K562 (cell line): ENCODE measurements around the gene PRR36. TPM values are rescaled to one million over a fixed set of nuclear protein-coding genes. Genes with fewer than 3 reads are reported as not detected.

ENCODE experiments used
- ARHGAP35 ChIP-seq: fragments of 450-650 bp; IDR thresholded peaks from 2 replicates; pipeline ENCODE4 v1.6.1; 2018; ENCODE audit not compliant: partially characterized antibody
- GABPB2 ChIP-seq: fragments of 250-450 bp; sonication (Bioruptor Pico); conservative IDR thresholded peaks from 2 replicates; pipeline ENCODE4 v1.5.1; 2021; ENCODE audit warnings: mild to moderate bottlenecking
- HDAC6 ChIP-seq: IDR thresholded peaks from 2 replicates; pipeline ENCODE4 v1.6.1; 2012; ENCODE audit warnings: low read depth, mild to moderate bottlenecking, control low read depth, inconsistent platforms, low read length, moderate library complexity
- KLF16 ChIP-seq: IDR thresholded peaks from 2 replicates; pipeline ENCODE4 v1.6.1; 2016; ENCODE audit warnings: antibody characterized with exemption
- L3MBTL2 ChIP-seq: fragments of 450-650 bp; IDR thresholded peaks from 2 replicates; pipeline ENCODE4 v1.6.1; 2016; ENCODE audit warnings: mild to moderate bottlenecking, moderate library complexity
- MAZ ChIP-seq, 2 experiments: fragments of 450-650 bp in 1 of 2; sonication (generic) in 1 of 2; formaldehyde crosslinking; IDR thresholded peaks in 1 of 2; conservative IDR thresholded peaks in 1 of 2; 2 replicates each; pipeline versions ENCODE4 v1.4.0 to v1.5.0; 2020; ENCODE audit warnings: mild to moderate bottlenecking in 1 of 2, missing genetic modification reagents in 1 of 2
- MCM7 ChIP-seq, 2 experiments: fragments of 450-650 bp; IDR thresholded peaks; 2 replicates each; pipeline ENCODE4 v1.6.1; 2016 to 2018
- MTA3 ChIP-seq: fragments of 450-650 bp; formaldehyde crosslinking; IDR thresholded peaks from 2 replicates; pipeline ENCODE4 v1.6.1; 2017; ENCODE audit warnings: mild to moderate bottlenecking, borderline replicate concordance
- NFE2 ChIP-seq: IDR thresholded peaks from 2 replicates; pipeline ENCODE4 v1.6.1; 2014; ENCODE audit warnings: antibody characterized with exemption, low read depth
- SRSF3 ChIP-seq: fragments of 200-400 bp; formaldehyde crosslinking; IDR thresholded peaks from 2 replicates; pipeline ENCODE4 v1.6.1; 2016; ENCODE audit warnings: mild to moderate bottlenecking, low read length, moderate library complexity; ENCODE audit not compliant: insufficient read depth
- TEAD2 ChIP-seq: fragments of 450-650 bp; IDR thresholded peaks from 2 replicates; pipeline ENCODE4 v1.6.1; 2016; ENCODE audit warnings: missing genetic modification characterization, control low read depth, missing compliant biosample characterization
- THRB ChIP-seq: fragments of 450-650 bp; formaldehyde crosslinking; conservative IDR thresholded peaks from 2 replicates; pipeline ENCODE4 v1.4.0; 2022; ENCODE audit warnings: mild to moderate bottlenecking, missing genetic modification characterization
- TSHZ1 ChIP-seq: fragments of 250-450 bp; sonication (Bioruptor Pico); IDR thresholded peaks from 2 replicates; pipeline ENCODE4 v1.4.0; 2020; ENCODE audit warnings: mild to moderate bottlenecking, moderate library complexity
- ZFX ChIP-seq: sonication (generic); formaldehyde crosslinking; IDR thresholded peaks from 2 replicates; pipeline ENCODE4 v1.8.0; 2022; ENCODE audit warnings: mild to moderate bottlenecking, missing genetic modification reagents, moderate library complexity
- ZNF143 ChIP-seq: sonication (generic); formaldehyde crosslinking; IDR thresholded peaks from 2 replicates; pipeline ENCODE4 v1.9.0; 2022; ENCODE audit warnings: mild to moderate bottlenecking, missing genetic modification reagents
- ZNF184 ChIP-seq: sonication (generic); formaldehyde crosslinking; IDR thresholded peaks from 2 replicates; pipeline ENCODE4 v1.5.0; 2020; ENCODE audit warnings: missing genetic modification reagents
- ZNF239 ChIP-seq: fragments of 250-450 bp; sonication (Bioruptor Pico); IDR thresholded peaks from 2 replicates; pipeline ENCODE4 v1.4.0; 2020; ENCODE audit warnings: mild to moderate bottlenecking
- polyA plus RNA-seq, 8 experiments: library from polyadenylated mRNA; depleted of rRNA in 4 of 8; stranded (reverse) in 5 of 8; unstranded in 3 of 8; fragments of >200 nt; fragmentation: Nextera tagmentation in 2 of 8; fragmentation: Illumina TruSeq in 1 of 8; extraction: Ambion mirVana in 2 of 8; extraction: Trizol in 1 of 8; gene quantifications; 2 replicates each; pipeline versions ENCODE4 v1.2.1 to v1.2.3, GENCODE V29; 2011 to 2014; ENCODE audit warnings: inconsistent platforms in 1 of 8, missing spikeins in 1 of 8
- total RNA-seq, 7 experiments: library from RNA; depleted of rRNA in 6 of 7; stranded (reverse); fragments of >200 nt in 6 of 7; fragmentation: Illumina TruSeq in 2 of 7; extraction: Trizol in 2 of 7; gene quantifications; 2 replicates each; pipeline versions ENCODE4 v1.2.1 to v1.2.3, GENCODE V29; 2011 to 2021; ENCODE audit warnings: low replicate concordance in 1 of 7
- TF ChIP-seq, protein P1 (sequence below): IDR thresholded peaks from 3 replicates; pipeline ENCODE4 v1.6.1; 2011; ENCODE audit warnings: borderline replicate concordance, mild to moderate bottlenecking, moderate library complexity; ENCODE audit not compliant: insufficient read length; ENCODE audit errors: extremely low read depth

PRR36 gene
- total and polyA plus RNA-seq, 9 of the 15 experiments (the other 6 are each of a cell fraction or from before 2014, with no cell fraction given): 0.05 to 0.42 (median 0.06) TPM; not detected in 6

DNA sequence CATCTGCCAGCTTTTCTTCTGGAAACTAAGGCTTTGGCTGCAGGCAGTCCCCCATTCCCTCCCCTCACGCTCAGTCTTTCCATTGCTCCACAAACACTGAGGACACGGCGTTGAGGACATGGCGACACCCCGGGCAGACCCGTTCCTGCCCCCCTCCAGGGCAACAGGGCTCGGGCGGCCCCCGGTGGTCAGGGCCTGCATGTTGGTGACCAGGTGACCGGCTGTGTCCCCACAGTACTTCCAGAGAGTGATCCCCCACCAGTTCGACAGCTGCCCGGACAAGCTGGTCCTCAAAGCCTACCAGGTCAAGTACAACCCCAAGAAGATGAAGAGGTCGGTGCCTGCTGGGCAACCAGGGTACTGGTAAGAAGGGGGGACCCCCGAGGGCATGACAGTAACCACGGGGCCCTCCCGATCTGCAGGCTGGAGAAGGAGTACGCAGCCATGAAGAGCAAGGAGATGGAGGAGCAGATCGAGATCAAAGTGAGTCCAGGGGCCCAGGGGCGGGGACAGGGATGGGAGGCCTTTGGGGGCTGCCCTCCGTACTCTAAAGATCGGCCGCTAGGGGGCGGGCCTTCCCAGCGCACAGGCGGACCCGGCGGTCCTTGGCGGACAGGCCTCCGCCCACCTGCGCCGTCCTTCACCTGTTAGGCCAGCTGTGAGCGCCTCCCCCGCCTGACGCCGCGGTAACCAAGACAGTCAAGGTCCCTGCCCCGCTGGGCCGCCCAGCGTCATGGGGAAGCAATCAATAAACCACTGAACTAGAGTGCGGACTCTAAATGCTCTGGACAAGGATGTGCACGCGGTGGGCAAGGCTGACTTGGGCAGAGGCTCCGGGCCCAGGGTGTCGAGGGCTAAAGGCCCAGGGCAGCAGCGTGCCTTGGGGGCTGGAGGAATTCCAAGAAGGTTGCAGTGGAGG, 21.1 kb downstream of the PRR36 start (continued):
- TF ChIP-seq, protein P1, sequence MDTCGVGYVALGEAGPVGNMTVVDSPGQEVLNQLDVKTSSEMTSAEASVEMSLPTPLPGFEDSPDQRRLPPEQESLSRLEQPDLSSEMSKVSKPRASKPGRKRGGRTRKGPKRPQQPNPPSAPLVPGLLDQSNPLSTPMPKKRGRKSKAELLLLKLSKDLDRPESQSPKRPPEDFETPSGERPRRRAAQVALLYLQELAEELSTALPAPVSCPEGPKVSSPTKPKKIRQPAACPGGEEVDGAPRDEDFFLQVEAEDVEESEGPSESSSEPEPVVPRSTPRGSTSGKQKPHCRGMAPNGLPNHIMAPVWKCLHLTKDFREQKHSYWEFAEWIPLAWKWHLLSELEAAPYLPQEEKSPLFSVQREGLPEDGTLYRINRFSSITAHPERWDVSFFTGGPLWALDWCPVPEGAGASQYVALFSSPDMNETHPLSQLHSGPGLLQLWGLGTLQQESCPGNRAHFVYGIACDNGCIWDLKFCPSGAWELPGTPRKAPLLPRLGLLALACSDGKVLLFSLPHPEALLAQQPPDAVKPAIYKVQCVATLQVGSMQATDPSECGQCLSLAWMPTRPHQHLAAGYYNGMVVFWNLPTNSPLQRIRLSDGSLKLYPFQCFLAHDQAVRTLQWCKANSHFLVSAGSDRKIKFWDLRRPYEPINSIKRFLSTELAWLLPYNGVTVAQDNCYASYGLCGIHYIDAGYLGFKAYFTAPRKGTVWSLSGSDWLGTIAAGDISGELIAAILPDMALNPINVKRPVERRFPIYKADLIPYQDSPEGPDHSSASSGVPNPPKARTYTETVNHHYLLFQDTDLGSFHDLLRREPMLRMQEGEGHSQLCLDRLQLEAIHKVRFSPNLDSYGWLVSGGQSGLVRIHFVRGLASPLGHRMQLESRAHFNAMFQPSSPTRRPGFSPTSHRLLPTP: no peak
- no peak for TF ChIP-seq ZNF143
- no peak for TF ChIP-seq ZNF239 (CRISPR knock-in tag)
- peak; percentile 44; the same call in 1 of the 2 replicates for TF ChIP-seq ZFX (CRISPR knock-in tag)
- TF ChIP-seq ZNF184: no peak
- no peak for TF ChIP-seq ARHGAP35
- TF ChIP-seq HDAC6: no peak
- TF ChIP-seq SRSF3: no peak
- TF ChIP-seq MTA3: peak; percentile 45; the same call in 1 of the 2 replicates
- TF ChIP-seq KLF16: peak; percentile 67
- TF ChIP-seq NFE2: no peak
- peak; percentile 33 to 90; a peak in 2 of 4 replicates for TF ChIP-seq MAZ (CRISPR knock-in tag; conservative IDR thresholded peaks at IDR 0.05 in 1 of 2, IDR thresholded peaks at IDR 0.05 in 1 of 2)
- no peak for TF ChIP-seq TEAD2 (tag)
- peak; percentile 49; the same call in 1 of the 2 replicates for TF ChIP-seq L3MBTL2
- no peak for TF ChIP-seq MCM7 (IDR thresholded peaks at IDR 0.05)
- TF ChIP-seq TSHZ1 (CRISPR knock-in tag): no peak
- TF ChIP-seq THRB (CRISPR knock-in tag): no peak
- no peak for TF ChIP-seq GABPB2 (CRISPR knock-in tag)
